ENCODE measurements around the gene SRRM3.

DNA sequence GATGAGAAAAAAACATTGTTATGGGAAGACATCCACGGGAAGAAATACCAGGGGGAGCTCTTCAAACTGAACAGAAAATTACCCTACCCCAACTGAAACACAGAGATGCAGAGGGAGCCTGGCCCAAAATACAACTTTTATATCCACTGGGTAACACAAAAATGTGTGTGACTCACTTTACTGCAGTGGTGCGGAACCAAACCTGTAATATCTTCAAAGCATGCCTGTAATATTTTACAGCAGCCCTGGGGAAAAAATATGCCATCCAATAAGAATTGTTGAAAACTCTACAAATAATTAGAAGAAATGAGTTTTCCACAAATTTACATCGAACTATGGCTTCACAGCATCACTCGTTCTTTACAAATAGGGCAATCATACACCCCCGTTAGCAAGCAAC is 49.8 kb upstream of the SRRM3 start:
- TF ChIP-seq, protein P1, sequence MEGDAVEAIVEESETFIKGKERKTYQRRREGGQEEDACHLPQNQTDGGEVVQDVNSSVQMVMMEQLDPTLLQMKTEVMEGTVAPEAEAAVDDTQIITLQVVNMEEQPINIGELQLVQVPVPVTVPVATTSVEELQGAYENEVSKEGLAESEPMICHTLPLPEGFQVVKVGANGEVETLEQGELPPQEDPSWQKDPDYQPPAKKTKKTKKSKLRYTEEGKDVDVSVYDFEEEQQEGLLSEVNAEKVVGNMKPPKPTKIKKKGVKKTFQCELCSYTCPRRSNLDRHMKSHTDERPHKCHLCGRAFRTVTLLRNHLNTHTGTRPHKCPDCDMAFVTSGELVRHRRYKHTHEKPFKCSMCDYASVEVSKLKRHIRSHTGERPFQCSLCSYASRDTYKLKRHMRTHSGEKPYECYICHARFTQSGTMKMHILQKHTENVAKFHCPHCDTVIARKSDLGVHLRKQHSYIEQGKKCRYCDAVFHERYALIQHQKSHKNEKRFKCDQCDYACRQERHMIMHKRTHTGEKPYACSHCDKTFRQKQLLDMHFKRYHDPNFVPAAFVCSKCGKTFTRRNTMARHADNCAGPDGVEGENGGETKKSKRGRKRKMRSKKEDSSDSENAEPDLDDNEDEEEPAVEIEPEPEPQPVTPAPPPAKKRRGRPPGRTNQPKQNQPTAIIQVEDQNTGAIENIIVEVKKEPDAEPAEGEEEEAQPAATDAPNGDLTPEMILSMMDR (IDR thresholded peaks at IDR 0.05; ENCODE audit: low read depth, low read length): no peak
- no peak for TF ChIP-seq POLR2A (IDR thresholded peaks at IDR 0.05; ENCODE audit: extremely low read depth, insufficient read length)
- no peak for TF ChIP-seq MAX (IDR thresholded peaks at IDR 0.05; ENCODE audit: low read depth, low read length)
- TF ChIP-seq MYC (IDR thresholded peaks at IDR 0.05; ENCODE audit: low read depth, low read length): no peak

All from NB4 (cell line).